ENCODE data around the gene MTHFD1L. TPM values are rescaled to one million over a fixed set of nuclear protein-coding genes. Genes with fewer than 3 reads are reported as not detected.

MTHFD1L gene
- total and polyA plus RNA-seq, 9 of the 15 experiments (the other 6 are each of a cell fraction or from before 2014, with no cell fraction given) = 20.9 to 128 (median 61.0) TPM

- Histone ChIP-seq H2AFZ (ENCODE audit: low read depth, low read length) (no peak overlapping the region), H3K4me2 (ENCODE audit: insufficient read depth, low read length) (no peak overlapping the region), H3K27ac (ENCODE audit: extremely low read depth, low read depth, low read length) (no peak overlapping the region), H3K9me1 (ENCODE audit: control insufficient read depth, insufficient read depth, low read length) (no peaks in the 10 kb centered on the region), H3K4me3 (no peak overlapping the region), H4K20me1 (replicated peaks; ENCODE audit: control insufficient read depth, insufficient read depth, low read length) (no peaks in the 10 kb centered on the region; the same call in 1 of the 2 replicates), H3K36me3 (ENCODE audit: control insufficient read depth, insufficient read depth, low read length) (peaks cover 49% of the 10 kb centered on the region; the same call in 2 of the 3 replicates), H3K9me3 (replicated peaks; ENCODE audit: control insufficient read depth, insufficient read depth, low read depth, low read length) (no peaks in the 10 kb centered on the region), H3K9ac (ENCODE audit: insufficient read depth in 1 of 2, low read depth in 2 of 2, low read length in 2 of 2) (no peak overlapping the region), H3K79me2 (ENCODE audit: control insufficient read depth, insufficient read depth, low read length) (no peaks in the 10 kb centered on the region), H3K4me1 (replicated peaks in 1 of 2; ENCODE audit: control insufficient read depth in 2 of 2, insufficient read depth in 2 of 2, low read length in 2 of 2) (no peaks in the 10 kb centered on the region), H3K27me3 (ENCODE audit: control insufficient read depth in 2 of 2, insufficient read depth in 2 of 2, low read length in 2 of 2) (no peaks in the 10 kb centered on the region)
- in situ Hi-C loops (cut with MboI) (no loop called here), intact Hi-C loops (cut with micrococcal nuclease) (no loop called here)
- CTCF ChIA-PET (ENCODE audit: low intra/inter-chr PET ratio) = no interaction called here
- DNase-seq (ENCODE audit: extremely low read depth in 1 of 4, low spot score in 3 of 4) (no peak), ATAC-seq (no peak), FAIRE-seq (no peak)
- no peak for TF ChIP-seq PML (IDR thresholded peaks at IDR 0.05; ENCODE audit: low read length)
- no peak for TF ChIP-seq ZBTB9 (CRISPR knock-in tag; IDR thresholded peaks at IDR 0.05)
- no peak for TF ChIP-seq NR2C2 (CRISPR knock-in tag; IDR thresholded peaks at IDR 0.05)
- no peak for TF ChIP-seq NR2C2 (tag; IDR thresholded peaks at IDR 0.05)
- 100% methylated on average over 2 of the region's 2 CpGs for WGBS (ENCODE audit: insufficient coverage, low coverage, missing lambda C conversion rate)
- POLR2A ChIA-PET = interaction anchor here (1.3 kb wide), 1 partner anchor 34 kb away, joined by 3 read pairs; no protein-coding TSS in a partner anchor
- BruUV-seq (replicated peaks) = no TSS peak
Observed at GRCh38 chr6:150919938-150920337, 54.4 kb downstream of the MTHFD1L start.

- H3K79me2 ChIP-seq (ENCODE audit: control insufficient read depth, insufficient read depth, low read length) = no peaks in the 10 kb centered on the region
- H3K9me3 ChIP-seq (replicated peaks; ENCODE audit: control insufficient read depth, insufficient read depth, low read depth, low read length) = no peaks in the 10 kb centered on the region
- no peak overlapping the region for H2AFZ ChIP-seq (ENCODE audit: low read depth, low read length)
- H3K9me1 ChIP-seq (ENCODE audit: control insufficient read depth, insufficient read depth, low read length) = no peaks in the 10 kb centered on the region
- POLR2A ChIA-PET = interaction anchor here (0.6 to 1.8 kb wide), 5 partner anchors 9 to 1439 kb away, joined by 3 to 5 read pairs (median 3); no protein-coding TSS in a partner anchor
- H3K27me3 ChIP-seq (ENCODE audit: control insufficient read depth in 2 of 2, insufficient read depth in 2 of 2, low read length in 2 of 2) = no peaks in the 10 kb centered on the region
- no peak overlapping the region for H3K4me3 ChIP-seq
- no TSS peak for BruUV-seq (replicated peaks)
- H3K4me1 ChIP-seq (replicated peaks in 1 of 2; ENCODE audit: control insufficient read depth in 2 of 2, insufficient read depth in 2 of 2, low read length in 2 of 2) = no peaks in the 10 kb centered on the region
- H3K4me2 ChIP-seq (ENCODE audit: insufficient read depth, low read length) = no peak overlapping the region
- H3K36me3 ChIP-seq (ENCODE audit: control insufficient read depth, insufficient read depth, low read length) = peaks cover 66% of the 10 kb centered on the region
- intact Hi-C loops (cut with micrococcal nuclease) (no loop called here), in situ Hi-C loops (cut with MboI) (no loop called here)
- ATAC-seq = no peak
- 86% methylated on average over 2 of the region's 2 CpGs for WGBS (ENCODE audit: insufficient coverage, low coverage, missing lambda C conversion rate)
- H3K9ac ChIP-seq (ENCODE audit: insufficient read depth in 1 of 2, low read depth in 2 of 2, low read length in 2 of 2) = no peak overlapping the region
- no peak for DNase-seq (ENCODE audit: extremely low read depth in 1 of 4, low spot score in 3 of 4)
- H4K20me1 ChIP-seq (replicated peaks; ENCODE audit: control insufficient read depth, insufficient read depth, low read length) = no peaks in the 10 kb centered on the region; the same call in 1 of the 2 replicates
- no peak for FAIRE-seq
- no peak overlapping the region for H3K27ac ChIP-seq (ENCODE audit: extremely low read depth, low read depth, low read length)
- CTCF ChIA-PET (ENCODE audit: low intra/inter-chr PET ratio) = no interaction called here
- TF ChIP-seq SMARCA5 (IDR thresholded peaks at IDR 0.05) (no peak), JUNB (CRISPR knock-in tag; conservative IDR thresholded peaks at IDR 0.05) (no peak), KHSRP (IDR thresholded peaks at IDR 0.05) (no peak), CBX3 (IDR thresholded peaks at IDR 0.05; ENCODE audit: borderline replicate concordance in 1 of 2, low read length in 2 of 2) (no peak), AFF4 (CRISPR knock-in tag; IDR thresholded peaks at IDR 0.05) (no peak), PTBP1 (IDR thresholded peaks at IDR 0.05; ENCODE audit: low read depth, low read length) (no peak)
Observed at GRCh38 chr6:150922137-150922536, 56.6 kb downstream of the MTHFD1L start.

Measured in K562 (cell line).